Measurements from ENCODE around the gene SYMPK.
"Not testable (repeated sequence)": the region's sequence is repeated elsewhere in the genome, so short reads cannot be mapped to it uniquely, and the experiment has no call there.

The SYMPK gene

GRCh38 chr19:45885556-45886426 lies 22.8 kb upstream of the SYMPK start, which contains the start of gene IRF2BP1:
IRF2BP1 (minus strand) TSS chr19:45886141; CDS start chr19:45885774, 367 bp downstream.
- no peak for DNase-seq

- DNase-seq = no peak
These were observed 22.0 kb upstream of the SYMPK start for GRCh38 chr19:45884682-45885555.

GRCh38 chr19:45883881-45884681 lies 21.1 kb upstream of the SYMPK start:
- DNase-seq = no peak

- no peak for DNase-seq
These were observed 20.6 kb upstream of the SYMPK start for GRCh38 chr19:45883586-45883880.

- no peak for DNase-seq
These were observed 20.0 kb upstream of the SYMPK start for GRCh38 chr19:45882652-45883585.

GRCh38 chr19:45881909-45882528 lies 19.1 kb upstream of the SYMPK start:
- DNase-seq = no peak

- no peak for DNase-seq
These were observed 18.3 kb upstream of the SYMPK start for GRCh38 chr19:45881082-45881908.

GRCh38 chr19:45879971-45880370 lies 17.0 kb upstream of the SYMPK start:
- DNase-seq = no peak

- DNase-seq = no peak
These were observed 16.1 kb upstream of the SYMPK start for GRCh38 chr19:45879055-45879454.

- no peak for DNase-seq
These were observed 15.3 kb upstream of the SYMPK start for GRCh38 chr19:45878043-45878794.

GRCh38 chr19:45876411-45877197 lies 13.7 kb upstream of the SYMPK start:
- no peak for DNase-seq

GRCh38 chr19:45876161-45876410 lies 13.1 kb upstream of the SYMPK start:
- no peak for DNase-seq

GRCh38 chr19:45874620-45874966 lies 11.6 kb upstream of the SYMPK start:
- no peak for DNase-seq

- no peak for DNase-seq
These were observed 10.3 kb upstream of the SYMPK start for GRCh38 chr19:45873219-45873772.

- DNase-seq = no peak
These were observed 9.4 kb upstream of the SYMPK start for GRCh38 chr19:45872095-45872919.

- no peak for DNase-seq
These were observed 7.9 kb upstream of the SYMPK start for GRCh38 chr19:45870798-45871197.

- DNase-seq = not testable (repeated sequence)
These were observed 4.3 kb upstream of the SYMPK start for GRCh38 chr19:45867241-45867640.
